Right forelimb (tissue), 1 donor: ENCODE results near the gene EMP3.
A peak's percentile ranks its signal among the peaks of the same experiment; 100 is the strongest.

Source experiments
- DNase-seq: peaks from one replicate; pipeline ENCODE4 v3.0.0-alpha.2; 2018

EMP3 gene

GRCh38 chr19:48318286-48318987 lies 6.9 kb upstream of the EMP3 start:
- DNase-seq, result no peak

- DNase-seq, result peak; percentile 82
Measured at GRCh38 chr19:48319647-48320541, 5.5 kb upstream of the EMP3 start.

GRCh38 chr19:48321372-48321621 lies 4.1 kb upstream of the EMP3 start:
- DNase-seq, result peak; percentile 95

DNA sequence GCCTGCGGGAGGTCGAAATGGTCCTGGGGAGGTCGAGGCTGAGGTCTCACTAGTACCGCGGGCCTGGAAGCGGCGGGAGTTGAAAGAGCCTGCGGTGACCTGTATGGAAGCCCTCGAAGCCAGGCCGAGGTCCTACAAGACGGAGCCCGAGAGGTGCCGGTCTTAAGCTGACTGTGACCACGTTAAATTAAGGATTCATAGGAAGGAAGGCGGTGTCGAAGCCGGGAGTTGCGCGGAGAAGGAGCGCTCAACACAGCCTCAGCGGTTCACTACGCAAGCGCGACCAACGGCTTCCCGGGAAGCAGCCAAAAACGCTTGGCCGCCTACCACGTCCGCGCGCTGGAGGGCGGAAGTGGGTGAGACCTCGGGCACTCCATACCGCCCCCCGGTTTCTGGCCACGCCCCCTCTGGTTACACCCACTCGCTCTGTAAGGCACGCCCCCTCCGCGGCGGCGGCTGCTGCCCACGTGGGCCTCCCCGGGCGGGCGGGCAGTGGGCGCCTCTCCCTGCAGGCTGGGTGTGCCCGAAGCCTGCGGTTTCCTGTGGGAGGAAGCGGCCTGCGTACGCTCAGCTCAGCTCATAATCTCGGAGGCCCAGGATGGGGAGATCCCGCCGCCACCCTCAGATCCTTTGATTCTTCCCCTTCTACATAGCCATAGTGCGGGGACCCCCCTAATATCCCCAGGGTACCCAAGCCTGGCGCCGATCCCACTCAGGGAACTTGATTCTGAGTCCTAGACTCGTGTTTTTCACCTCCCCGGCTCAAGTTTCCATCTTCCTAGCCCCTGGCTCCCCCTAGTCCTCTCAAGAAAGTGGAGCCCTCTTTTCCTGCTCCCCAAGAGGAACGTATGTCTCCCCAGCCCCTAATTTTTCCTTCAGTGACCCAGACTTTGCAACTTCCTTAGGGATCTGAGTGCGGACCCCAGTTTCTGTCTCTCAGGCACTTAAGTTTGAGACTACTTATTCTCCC lies 3.4 kb upstream of the EMP3 start:
- DNase-seq, result peak; percentile 99

- DNase-seq, result no peak
Measured at GRCh38 chr19:48329167-48329891, 4.0 kb downstream of the EMP3 start.

GRCh38 chr19:48330012-48330681 lies 4.8 kb downstream of the EMP3 start:
- peak; percentile 62 for DNase-seq

- no peak for DNase-seq
Measured at GRCh38 chr19:48332351-48332661, 7.0 kb downstream of the EMP3 start.

- peak; percentile 93 for DNase-seq
Measured at GRCh38 chr19:48332662-48333466, 7.5 kb downstream of the EMP3 start.

- peak; percentile 89 for DNase-seq
Measured at GRCh38 chr19:48333467-48334384, 8.4 kb downstream of the EMP3 start.

DNA sequence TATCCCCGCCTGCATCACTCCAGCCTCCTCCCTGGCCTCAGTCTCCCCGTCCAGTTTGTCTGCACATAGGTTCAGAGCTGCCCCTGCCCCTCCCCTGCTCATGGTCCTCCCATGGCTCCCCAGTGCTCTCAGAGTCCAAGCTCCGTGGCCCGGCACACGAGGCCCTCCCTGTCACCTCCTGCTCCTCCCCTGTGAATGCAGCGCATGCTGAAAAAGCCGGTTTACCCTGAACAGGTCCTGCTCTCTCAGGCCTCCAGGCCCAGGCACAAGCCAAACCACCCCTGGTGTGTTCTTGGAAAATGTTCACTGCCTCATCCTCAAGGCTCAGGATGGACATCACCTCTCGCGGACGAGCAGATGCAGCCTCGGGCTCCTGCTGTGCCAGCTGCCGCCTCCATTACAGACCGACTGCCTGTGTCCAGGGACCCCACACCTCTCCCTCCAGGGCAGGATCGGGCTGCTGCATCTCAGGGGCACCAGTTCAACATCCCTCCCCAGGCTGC lies 13.0 kb downstream of the EMP3 start:
- no peak for DNase-seq

DNA sequence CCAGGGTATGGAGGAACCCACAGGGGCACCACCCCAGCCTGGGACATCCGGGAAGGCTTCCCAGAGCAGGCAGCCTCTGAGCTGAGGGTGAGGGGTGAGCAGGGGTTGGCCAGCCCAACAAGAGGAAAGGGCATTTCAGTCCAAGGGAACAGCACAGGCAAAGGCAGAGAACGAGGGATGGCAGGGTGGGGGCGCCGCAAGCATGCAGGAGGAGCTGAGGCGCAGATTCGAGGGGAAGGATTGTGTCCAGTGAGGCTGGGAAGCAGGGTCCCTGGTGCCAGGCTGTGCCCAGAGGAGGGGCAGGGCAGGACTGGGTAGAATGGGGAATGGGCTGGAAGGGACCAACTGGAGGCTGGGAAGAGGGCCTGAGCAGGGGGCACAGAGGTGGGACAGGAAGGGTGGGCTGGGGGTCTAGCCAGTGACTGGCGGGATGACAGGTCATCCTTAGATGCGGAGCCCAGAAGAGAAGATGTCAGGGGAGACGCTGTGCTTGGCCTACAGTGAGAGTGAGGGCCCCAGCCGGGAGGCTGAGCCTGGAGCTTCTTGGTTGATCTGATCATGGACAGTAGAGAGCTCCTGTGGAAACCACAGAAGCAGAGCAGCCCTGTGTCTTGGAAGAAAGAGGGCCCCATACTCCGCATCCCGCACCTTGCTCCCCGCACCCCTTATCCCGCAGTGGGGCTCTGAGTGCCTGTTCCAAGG lies 13.6 kb downstream of the EMP3 start:
- DNase-seq, result no peak

- no peak for DNase-seq
Measured at GRCh38 chr19:48340995-48341394, 15.6 kb downstream of the EMP3 start.

GRCh38 chr19:48341515-48342413 lies 16.4 kb downstream of the EMP3 start:
- DNase-seq, result no peak

DNA sequence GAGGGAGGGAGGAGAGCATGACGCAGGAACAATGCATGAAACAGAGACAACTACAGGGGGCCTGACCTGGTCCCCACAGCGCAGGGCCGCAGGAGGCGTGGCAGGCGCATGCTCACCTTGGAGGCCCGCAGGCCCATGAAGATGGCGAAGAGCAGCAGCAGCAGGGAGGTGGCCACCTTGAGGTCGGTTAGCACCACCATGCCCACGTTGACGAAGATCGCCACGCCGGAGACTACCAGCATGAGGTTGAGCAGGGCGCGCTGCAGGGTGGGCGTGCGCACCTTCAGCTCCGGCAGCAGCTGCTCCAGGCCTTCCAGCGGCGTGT lies 17.0 kb downstream of the EMP3 start:
- DNase-seq, result no peak

- no peak for DNase-seq
Measured at GRCh38 chr19:48342841-48343540, 17.6 kb downstream of the EMP3 start.

DNA sequence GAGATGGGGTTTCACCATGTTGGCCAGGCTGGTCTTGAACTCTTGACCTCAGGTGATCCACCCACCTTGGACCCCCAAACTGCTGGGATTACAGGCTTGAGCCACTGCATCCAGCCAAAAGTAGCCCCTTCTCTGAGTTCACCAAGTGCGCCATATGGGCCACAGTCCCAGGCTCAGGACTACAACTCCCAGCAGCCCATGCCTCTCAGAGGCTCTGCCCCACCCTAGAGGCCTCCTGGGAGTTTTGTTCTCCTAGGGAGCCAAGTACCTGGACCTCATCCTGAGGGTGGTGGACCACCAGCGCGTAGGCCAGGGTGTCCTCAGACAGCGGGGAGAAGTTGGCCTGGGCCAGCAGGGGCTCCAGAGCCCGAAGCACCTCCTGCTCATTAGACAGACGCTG lies 19.5 kb downstream of the EMP3 start:
- no peak for DNase-seq

DNA sequence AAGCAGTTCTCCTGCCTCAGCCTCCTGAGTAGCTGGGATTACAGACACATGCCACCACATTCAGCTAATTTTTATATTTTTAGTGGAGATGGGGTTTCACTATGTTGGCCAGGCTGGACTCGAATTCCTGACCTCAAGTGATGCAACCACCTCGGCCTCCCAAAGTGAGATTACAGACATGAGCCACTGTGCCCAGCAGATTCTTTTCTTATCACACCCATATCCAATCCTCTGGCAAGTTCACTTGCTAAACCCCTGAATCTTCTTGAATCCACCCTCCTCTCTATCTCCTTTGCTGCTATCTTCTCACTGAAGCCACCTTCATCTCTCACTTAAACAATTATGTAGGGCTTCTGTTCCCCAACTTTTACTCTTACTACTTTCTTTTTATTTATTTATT lies 20.8 kb downstream of the EMP3 start:
- DNase-seq, result no peak

DNA sequence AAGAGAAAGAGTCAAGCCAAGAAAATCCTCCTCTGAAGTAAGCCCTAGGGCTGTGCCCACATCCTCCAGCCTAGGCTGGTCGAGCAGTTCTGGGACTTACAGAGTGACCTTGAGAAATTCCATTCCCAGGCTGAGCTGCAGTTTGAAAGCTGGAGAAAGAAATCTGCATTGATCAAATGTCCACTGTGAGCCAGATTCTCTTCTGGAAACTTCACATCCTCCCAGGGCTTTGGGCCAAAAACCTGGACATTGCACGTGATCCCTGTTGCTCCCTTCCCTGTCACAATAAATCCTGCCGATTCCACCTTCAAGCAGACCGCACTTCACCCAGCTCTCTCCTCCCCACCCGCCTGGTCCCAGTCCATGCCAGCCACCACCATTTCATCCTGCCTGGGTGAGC lies 22.7 kb downstream of the EMP3 start:
- no peak for DNase-seq
